ENCODE results near the gene SNED1. TPM values are rescaled to one million over a fixed set of nuclear protein-coding genes. Genes with fewer than 3 reads are reported as not detected.
A peak's percentile ranks its signal among the peaks of the same experiment; 100 is the strongest.

Gene SNED1
- total and polyA plus RNA-seq, 9 of the 15 experiments (the other 6 are each of a cell fraction or from before 2014, with no cell fraction given), result 0.03 to 0.07 (median 0.05) TPM; not detected in 5

DNA sequence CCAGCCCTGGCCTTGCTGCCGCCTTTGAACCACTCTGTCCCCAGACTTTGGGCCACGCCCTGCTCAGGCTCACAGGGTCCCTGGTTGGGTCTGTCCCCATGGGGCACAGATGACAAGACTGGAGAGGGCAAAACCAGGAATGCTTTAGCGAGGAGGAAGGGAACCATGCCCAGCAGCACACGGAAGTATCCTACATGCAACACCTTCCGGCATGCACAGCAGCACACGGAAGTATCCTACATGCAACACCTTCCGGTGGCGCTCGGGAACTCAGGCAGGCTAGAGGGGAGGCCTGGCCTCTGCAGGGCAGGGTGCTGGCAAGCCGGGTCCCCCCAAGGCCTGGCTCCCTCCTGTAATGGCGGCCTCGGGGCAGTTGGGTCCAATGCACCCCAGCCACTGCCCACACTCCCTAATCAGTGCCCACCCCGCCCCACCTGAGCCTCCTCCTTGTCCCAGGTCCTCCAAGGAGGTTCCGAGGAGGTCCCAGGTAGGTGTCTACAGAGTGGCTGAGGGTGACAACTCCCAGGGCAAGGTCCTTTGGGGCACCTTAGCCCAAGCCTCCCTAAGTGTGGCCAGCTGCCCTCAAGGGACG is 33.6 kb upstream of the SNED1 start (continued):
- TF ChIP-seq, protein P1, sequence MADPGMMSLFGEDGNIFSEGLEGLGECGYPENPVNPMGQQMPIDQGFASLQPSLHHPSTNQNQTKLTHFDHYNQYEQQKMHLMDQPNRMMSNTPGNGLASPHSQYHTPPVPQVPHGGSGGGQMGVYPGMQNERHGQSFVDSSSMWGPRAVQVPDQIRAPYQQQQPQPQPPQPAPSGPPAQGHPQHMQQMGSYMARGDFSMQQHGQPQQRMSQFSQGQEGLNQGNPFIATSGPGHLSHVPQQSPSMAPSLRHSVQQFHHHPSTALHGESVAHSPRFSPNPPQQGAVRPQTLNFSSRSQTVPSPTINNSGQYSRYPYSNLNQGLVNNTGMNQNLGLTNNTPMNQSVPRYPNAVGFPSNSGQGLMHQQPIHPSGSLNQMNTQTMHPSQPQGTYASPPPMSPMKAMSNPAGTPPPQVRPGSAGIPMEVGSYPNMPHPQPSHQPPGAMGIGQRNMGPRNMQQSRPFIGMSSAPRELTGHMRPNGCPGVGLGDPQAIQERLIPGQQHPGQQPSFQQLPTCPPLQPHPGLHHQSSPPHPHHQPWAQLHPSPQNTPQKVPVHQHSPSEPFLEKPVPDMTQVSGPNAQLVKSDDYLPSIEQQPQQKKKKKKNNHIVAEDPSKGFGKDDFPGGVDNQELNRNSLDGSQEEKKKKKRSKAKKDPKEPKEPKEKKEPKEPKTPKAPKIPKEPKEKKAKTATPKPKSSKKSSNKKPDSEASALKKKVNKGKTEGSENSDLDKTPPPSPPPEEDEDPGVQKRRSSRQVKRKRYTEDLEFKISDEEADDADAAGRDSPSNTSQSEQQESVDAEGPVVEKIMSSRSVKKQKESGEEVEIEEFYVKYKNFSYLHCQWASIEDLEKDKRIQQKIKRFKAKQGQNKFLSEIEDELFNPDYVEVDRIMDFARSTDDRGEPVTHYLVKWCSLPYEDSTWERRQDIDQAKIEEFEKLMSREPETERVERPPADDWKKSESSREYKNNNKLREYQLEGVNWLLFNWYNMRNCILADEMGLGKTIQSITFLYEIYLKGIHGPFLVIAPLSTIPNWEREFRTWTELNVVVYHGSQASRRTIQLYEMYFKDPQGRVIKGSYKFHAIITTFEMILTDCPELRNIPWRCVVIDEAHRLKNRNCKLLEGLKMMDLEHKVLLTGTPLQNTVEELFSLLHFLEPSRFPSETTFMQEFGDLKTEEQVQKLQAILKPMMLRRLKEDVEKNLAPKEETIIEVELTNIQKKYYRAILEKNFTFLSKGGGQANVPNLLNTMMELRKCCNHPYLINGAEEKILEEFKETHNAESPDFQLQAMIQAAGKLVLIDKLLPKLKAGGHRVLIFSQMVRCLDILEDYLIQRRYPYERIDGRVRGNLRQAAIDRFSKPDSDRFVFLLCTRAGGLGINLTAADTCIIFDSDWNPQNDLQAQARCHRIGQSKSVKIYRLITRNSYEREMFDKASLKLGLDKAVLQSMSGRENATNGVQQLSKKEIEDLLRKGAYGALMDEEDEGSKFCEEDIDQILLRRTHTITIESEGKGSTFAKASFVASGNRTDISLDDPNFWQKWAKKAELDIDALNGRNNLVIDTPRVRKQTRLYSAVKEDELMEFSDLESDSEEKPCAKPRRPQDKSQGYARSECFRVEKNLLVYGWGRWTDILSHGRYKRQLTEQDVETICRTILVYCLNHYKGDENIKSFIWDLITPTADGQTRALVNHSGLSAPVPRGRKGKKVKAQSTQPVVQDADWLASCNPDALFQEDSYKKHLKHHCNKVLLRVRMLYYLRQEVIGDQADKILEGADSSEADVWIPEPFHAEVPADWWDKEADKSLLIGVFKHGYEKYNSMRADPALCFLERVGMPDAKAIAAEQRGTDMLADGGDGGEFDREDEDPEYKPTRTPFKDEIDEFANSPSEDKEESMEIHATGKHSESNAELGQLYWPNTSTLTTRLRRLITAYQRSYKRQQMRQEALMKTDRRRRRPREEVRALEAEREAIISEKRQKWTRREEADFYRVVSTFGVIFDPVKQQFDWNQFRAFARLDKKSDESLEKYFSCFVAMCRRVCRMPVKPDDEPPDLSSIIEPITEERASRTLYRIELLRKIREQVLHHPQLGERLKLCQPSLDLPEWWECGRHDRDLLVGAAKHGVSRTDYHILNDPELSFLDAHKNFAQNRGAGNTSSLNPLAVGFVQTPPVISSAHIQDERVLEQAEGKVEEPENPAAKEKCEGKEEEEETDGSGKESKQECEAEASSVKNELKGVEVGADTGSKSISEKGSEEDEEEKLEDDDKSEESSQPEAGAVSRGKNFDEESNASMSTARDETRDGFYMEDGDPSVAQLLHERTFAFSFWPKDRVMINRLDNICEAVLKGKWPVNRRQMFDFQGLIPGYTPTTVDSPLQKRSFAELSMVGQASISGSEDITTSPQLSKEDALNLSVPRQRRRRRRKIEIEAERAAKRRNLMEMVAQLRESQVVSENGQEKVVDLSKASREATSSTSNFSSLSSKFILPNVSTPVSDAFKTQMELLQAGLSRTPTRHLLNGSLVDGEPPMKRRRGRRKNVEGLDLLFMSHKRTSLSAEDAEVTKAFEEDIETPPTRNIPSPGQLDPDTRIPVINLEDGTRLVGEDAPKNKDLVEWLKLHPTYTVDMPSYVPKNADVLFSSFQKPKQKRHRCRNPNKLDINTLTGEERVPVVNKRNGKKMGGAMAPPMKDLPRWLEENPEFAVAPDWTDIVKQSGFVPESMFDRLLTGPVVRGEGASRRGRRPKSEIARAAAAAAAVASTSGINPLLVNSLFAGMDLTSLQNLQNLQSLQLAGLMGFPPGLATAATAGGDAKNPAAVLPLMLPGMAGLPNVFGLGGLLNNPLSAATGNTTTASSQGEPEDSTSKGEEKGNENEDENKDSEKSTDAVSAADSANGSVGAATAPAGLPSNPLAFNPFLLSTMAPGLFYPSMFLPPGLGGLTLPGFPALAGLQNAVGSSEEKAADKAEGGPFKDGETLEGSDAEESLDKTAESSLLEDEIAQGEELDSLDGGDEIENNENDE (IDR thresholded peaks at IDR 0.05; ENCODE audit: low read depth, low read length), result no peak
- TF ChIP-seq GATAD2A (IDR thresholded peaks at IDR 0.05) (no peak), ZNF696 (CRISPR knock-in tag; conservative IDR thresholded peaks at IDR 0.05) (no peak), PHB (CRISPR knock-in tag; IDR thresholded peaks at IDR 0.05) (no peak), POLR2AphosphoS5 (IDR thresholded peaks at IDR 0.05; ENCODE audit: control insufficient read depth, insufficient read depth, low read depth, low read length) (no peak), DIDO1 (tag; IDR thresholded peaks at IDR 0.05; ENCODE audit: low read depth) (no peak), ELF4 (CRISPR knock-in tag; IDR thresholded peaks at IDR 0.05) (no peak), NR2C2 (CRISPR knock-in tag; IDR thresholded peaks at IDR 0.05) (no peak), NR2C2 (tag; IDR thresholded peaks at IDR 0.05) (peak; percentile 56), SAFB2 (IDR thresholded peaks at IDR 0.05; ENCODE audit: borderline replicate concordance, low read depth, low read length, severe bottlenecking) (no peak), CTBP1 (IDR thresholded peaks at IDR 0.05; ENCODE audit: borderline replicate concordance) (no peak), SNIP1 (IDR thresholded peaks at IDR 0.05; ENCODE audit: low read depth) (no peak), ZNF140 (CRISPR knock-in tag; IDR thresholded peaks at IDR 0.05) (no peak), ZNF280A (IDR thresholded peaks at IDR 0.05; ENCODE audit: low read depth, partially characterized antibody) (no peak)
